IMR-90 (cell line): ENCODE data around the gene OR4K13.

Experiments
- CEBPB ChIP-seq: IDR thresholded peaks from 2 replicates; pipeline ENCODE4 v1.6.1; 2012; ENCODE audit warnings: low read depth, low read length, improper control_type of control experiment
- MXI1 ChIP-seq: IDR thresholded peaks from 2 replicates; pipeline ENCODE4 v1.6.1; 2012; ENCODE audit warnings: low read depth, mild to moderate bottlenecking, low read length, moderate library complexity, borderline replicate concordance
- NFE2L2 ChIP-seq: fragments of 150-350 bp; IDR thresholded peaks from 2 replicates; pipeline ENCODE4 v1.6.1; 2016; ENCODE audit warnings: low read depth, mild to moderate bottlenecking, low read length
- POLR2A ChIP-seq: IDR thresholded peaks from 2 replicates; pipeline ENCODE4 v1.6.1; 2012; ENCODE audit warnings: mild to moderate bottlenecking, low read depth, low read length
- RAD21 ChIP-seq: IDR thresholded peaks from 2 replicates; pipeline ENCODE4 v1.6.1; 2012; ENCODE audit warnings: low read length, improper control_type of control experiment
- RCOR1 ChIP-seq: IDR thresholded peaks from 2 replicates; pipeline ENCODE4 v1.6.1; 2012; ENCODE audit warnings: mild to moderate bottlenecking, low read length, improper control_type of control experiment; ENCODE audit not compliant: insufficient replicate concordance
- RFX5 ChIP-seq: IDR thresholded peaks from 2 replicates; pipeline ENCODE4 v1.8.0; 2012; ENCODE audit warnings: low read depth, mild to moderate bottlenecking, low read length, moderate library complexity
- TF ChIP-seq, protein P1 (sequence below): conservative IDR thresholded peaks from 2 replicates; pipeline ENCODE4 v1.5.1; 2012; ENCODE audit warnings: mild to moderate bottlenecking, low read depth, low read length, improper control_type of control experiment
- TF ChIP-seq, protein P2 (sequence below): fragments of 150-350 bp; IDR thresholded peaks from 2 replicates; pipeline ENCODE4 v1.6.1; 2017; ENCODE audit warnings: mild to moderate bottlenecking, antibody characterized with exemption, low read length, low read depth
- TF ChIP-seq, protein P3 (sequence below): fragments of 150-350 bp; IDR thresholded peaks from 2 replicates; pipeline ENCODE4 v1.6.1; 2016; ENCODE audit warnings: low read depth, mild to moderate bottlenecking, low read length, moderate library complexity, borderline replicate concordance

DNA sequence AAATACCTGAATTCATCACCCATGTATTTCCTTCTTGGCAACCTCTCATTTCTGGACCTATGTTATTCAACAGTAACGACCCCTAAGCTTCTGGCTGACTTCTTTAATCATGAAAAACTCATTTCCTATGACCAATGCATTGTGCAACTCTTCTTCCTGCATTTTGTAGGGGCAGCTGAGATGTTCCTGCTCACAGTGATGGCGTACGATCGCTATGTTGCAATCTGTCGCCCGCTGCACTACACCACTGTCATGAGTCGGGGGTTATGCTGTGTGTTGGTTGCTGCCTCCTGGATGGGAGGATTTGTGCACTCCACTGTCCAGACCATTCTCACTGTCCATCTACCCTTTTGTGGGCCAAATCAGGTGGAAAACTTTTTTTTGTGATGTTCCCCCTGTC lies 33.5 kb downstream of the OR4K13 start:
- TF ChIP-seq, protein P1, sequence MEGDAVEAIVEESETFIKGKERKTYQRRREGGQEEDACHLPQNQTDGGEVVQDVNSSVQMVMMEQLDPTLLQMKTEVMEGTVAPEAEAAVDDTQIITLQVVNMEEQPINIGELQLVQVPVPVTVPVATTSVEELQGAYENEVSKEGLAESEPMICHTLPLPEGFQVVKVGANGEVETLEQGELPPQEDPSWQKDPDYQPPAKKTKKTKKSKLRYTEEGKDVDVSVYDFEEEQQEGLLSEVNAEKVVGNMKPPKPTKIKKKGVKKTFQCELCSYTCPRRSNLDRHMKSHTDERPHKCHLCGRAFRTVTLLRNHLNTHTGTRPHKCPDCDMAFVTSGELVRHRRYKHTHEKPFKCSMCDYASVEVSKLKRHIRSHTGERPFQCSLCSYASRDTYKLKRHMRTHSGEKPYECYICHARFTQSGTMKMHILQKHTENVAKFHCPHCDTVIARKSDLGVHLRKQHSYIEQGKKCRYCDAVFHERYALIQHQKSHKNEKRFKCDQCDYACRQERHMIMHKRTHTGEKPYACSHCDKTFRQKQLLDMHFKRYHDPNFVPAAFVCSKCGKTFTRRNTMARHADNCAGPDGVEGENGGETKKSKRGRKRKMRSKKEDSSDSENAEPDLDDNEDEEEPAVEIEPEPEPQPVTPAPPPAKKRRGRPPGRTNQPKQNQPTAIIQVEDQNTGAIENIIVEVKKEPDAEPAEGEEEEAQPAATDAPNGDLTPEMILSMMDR, result no peak
- TF ChIP-seq, protein P2, sequence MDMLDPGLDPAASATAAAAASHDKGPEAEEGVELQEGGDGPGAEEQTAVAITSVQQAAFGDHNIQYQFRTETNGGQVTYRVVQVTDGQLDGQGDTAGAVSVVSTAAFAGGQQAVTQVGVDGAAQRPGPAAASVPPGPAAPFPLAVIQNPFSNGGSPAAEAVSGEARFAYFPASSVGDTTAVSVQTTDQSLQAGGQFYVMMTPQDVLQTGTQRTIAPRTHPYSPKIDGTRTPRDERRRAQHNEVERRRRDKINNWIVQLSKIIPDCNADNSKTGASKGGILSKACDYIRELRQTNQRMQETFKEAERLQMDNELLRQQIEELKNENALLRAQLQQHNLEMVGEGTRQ, result no peak
- no peak for TF ChIP-seq POLR2A
- TF ChIP-seq RAD21, result no peak
- no peak for TF ChIP-seq RFX5
- TF ChIP-seq MXI1, result no peak
- no peak for TF ChIP-seq CEBPB
- TF ChIP-seq NFE2L2, result no peak
- TF ChIP-seq, protein P3, sequence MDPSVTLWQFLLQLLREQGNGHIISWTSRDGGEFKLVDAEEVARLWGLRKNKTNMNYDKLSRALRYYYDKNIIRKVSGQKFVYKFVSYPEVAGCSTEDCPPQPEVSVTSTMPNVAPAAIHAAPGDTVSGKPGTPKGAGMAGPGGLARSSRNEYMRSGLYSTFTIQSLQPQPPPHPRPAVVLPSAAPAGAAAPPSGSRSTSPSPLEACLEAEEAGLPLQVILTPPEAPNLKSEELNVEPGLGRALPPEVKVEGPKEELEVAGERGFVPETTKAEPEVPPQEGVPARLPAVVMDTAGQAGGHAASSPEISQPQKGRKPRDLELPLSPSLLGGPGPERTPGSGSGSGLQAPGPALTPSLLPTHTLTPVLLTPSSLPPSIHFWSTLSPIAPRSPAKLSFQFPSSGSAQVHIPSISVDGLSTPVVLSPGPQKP, result no peak
- no peak for TF ChIP-seq RCOR1
